GM12878 (cell line): ENCODE results near the gene TMTC3. TPM values are rescaled to one million over a fixed set of nuclear protein-coding genes. Genes with fewer than 3 reads are reported as not detected.

Source experiments
- ATAC-seq: fragments of 200-7000 bp; cut with Tn5 transposase; 3 replicates; pipeline ENCODE4 v1.9.1; 2020; ENCODE audit warnings: mild to moderate bottlenecking, moderate library complexity
- BruUV-seq: library from RNA; stranded (reverse); fragments of 400-500 nt; replicated peaks from 2 replicates; lab custom pipeline; 2021; lab: Mats Ljungman, UMichigan
- CTCF ChIA-PET: fragments of 300-600 bp; sonication (Branson Sonifier 250); formaldehyde crosslinking; extraction: SDS; loops from one replicate; lab custom pipeline; 2021; ENCODE audit warnings: inconsistent platforms; lab: Yijun Ruan, JAX
- POLR2A ChIA-PET: fragments of 350-600 bp; formaldehyde crosslinking; extraction: SDS; loops from one replicate; lab custom pipeline; 2021; ENCODE audit warnings: inconsistent platforms; lab: Charles Lee
- RAD21 ChIA-PET: fragments of 300-600 bp; sonication (Branson Sonifier 250); formaldehyde crosslinking; loops from one replicate; lab custom pipeline; 2023; ENCODE audit warnings: antibody characterized with exemption; ENCODE audit not compliant: unreplicated experiment; lab: Charles Lee
- SMC1A ChIA-PET: fragments of 300-600 bp; sonication (Branson Sonifier 250); formaldehyde crosslinking; loops from one replicate; lab custom pipeline; 2023; ENCODE audit not compliant: unreplicated experiment, uncharacterized antibody; lab: Charles Lee
- DNase-seq: peaks from one replicate; pipeline ENCODE4 v3.0.0-alpha.2; 2011; ENCODE audit warnings: low read depth, low spot score
- FAIRE-seq: peaks from 3 replicates; lab custom pipeline; 2011; peaks lifted over from hg19 to GRCh38; lab: Jason Lieb, UNC
- H2AFZ ChIP-seq: 2 replicates; pipeline ENCODE4 v1.6.0; 2011; ENCODE audit warnings: low read depth, low read length, control low read depth; ENCODE audit not compliant: control insufficient read depth
- H3K27ac ChIP-seq: 2 replicates; pipeline ENCODE4 v1.5.1; 2011; ENCODE audit warnings: control low read depth; ENCODE audit not compliant: control insufficient read depth, insufficient read depth
- H3K27me3 ChIP-seq, 2 experiments: replicated peaks in 1 of 2; 2 replicates each; pipeline versions ENCODE4 v1.6.0 to v1.6.1; 2011; ENCODE audit warnings: low read length in 1 of 2; ENCODE audit not compliant: control insufficient read depth in 2 of 2, insufficient read depth in 2 of 2
- H3K36me3 ChIP-seq, 2 experiments: 2 replicates each; pipeline ENCODE4 v1.5.1; 2011; ENCODE audit warnings: low read length in 1 of 2; ENCODE audit not compliant: control insufficient read depth in 2 of 2, insufficient read depth in 2 of 2
- H3K4me1 ChIP-seq: 2 replicates; pipeline ENCODE4 v1.6.1; 2011; ENCODE audit warnings: mild to moderate bottlenecking, low read length, moderate library complexity, mixed read lengths; ENCODE audit not compliant: control insufficient read depth, insufficient read depth
- H3K4me2 ChIP-seq: 2 replicates; pipeline ENCODE4 v1.6.0; 2011; ENCODE audit warnings: control low read depth; ENCODE audit not compliant: control insufficient read depth, insufficient read depth
- H3K4me3 ChIP-seq: fragments of 200-600 bp; sonication (generic); 2 replicates; pipeline ENCODE4 v1.5.1; 2016
- H3K79me2 ChIP-seq: 2 replicates; pipeline ENCODE4 v1.6.0; 2011; ENCODE audit warnings: low read length; ENCODE audit not compliant: control insufficient read depth, insufficient read depth
- H3K9ac ChIP-seq: 2 replicates; pipeline ENCODE4 v1.8.0; 2011; ENCODE audit warnings: low read length, control low read depth, mixed read lengths; ENCODE audit not compliant: control insufficient read depth, insufficient read depth
- H3K9me3 ChIP-seq: replicated peaks from 3 replicates; pipeline ENCODE4 v1.5.1; 2011; ENCODE audit warnings: mild to moderate bottlenecking, low read length; ENCODE audit not compliant: control insufficient read depth, insufficient read depth
- H4K20me1 ChIP-seq: 2 replicates; pipeline ENCODE4 v1.6.0; 2011; ENCODE audit not compliant: control insufficient read depth, insufficient read depth
- PKNOX1 ChIP-seq: fragments of 450-650 bp; IDR thresholded peaks from 2 replicates; pipeline ENCODE4 v1.6.1; 2016; ENCODE audit warnings: mild to moderate bottlenecking
- TAF1 ChIP-seq: IDR thresholded peaks from 2 replicates; pipeline ENCODE4 v1.6.1; 2011; ENCODE audit warnings: mild to moderate bottlenecking, low read depth, low read length, borderline replicate concordance
- WGBS: methylation state at CpG from one replicate; pipeline ENCODE4 v1.1.6; 2016; ENCODE audit warnings: low lambda C conversion rate; ENCODE audit not compliant: insufficient replicate concordance, insufficient coverage; ENCODE audit errors: missing lambda C conversion rate; 5-methylcytosine and 5-hydroxymethylcytosine counted together
- in situ Hi-C: fragments of 300-500 bp; cut with MboI; formaldehyde crosslinking; loops from 9 replicates; pipeline ENCODE4 v1.14.3; 2018; ENCODE audit warnings: mixed read lengths
- intact Hi-C: fragments of 100-400 bp; cut with micrococcal nuclease; formaldehyde crosslinking; loops from one replicate; pipeline ENCODE4 v1.14.2; 2022; ENCODE audit not compliant: unreplicated experiment
- polyA plus RNA-seq, 11 experiments: library from polyadenylated mRNA; depleted of rRNA in 4 of 11; unstranded in 6 of 11; stranded (reverse) in 5 of 11; fragments of >200 nt; fragmentation: Nextera tagmentation in 4 of 11; fragmentation: Illumina TruSeq in 1 of 11; extraction: Ambion mirVana in 4 of 11; extraction: Trizol in 1 of 11; gene quantifications; 1 replicate in 1 of 11; 2 replicates in 10 of 11; pipeline versions ENCODE4 v1.2.1 to v1.2.3, GENCODE V29; 2011 to 2016; ENCODE audit warnings: inconsistent platforms in 2 of 11, missing spikeins in 2 of 11, low read depth in 1 of 11
- total RNA-seq, 4 experiments: library from RNA; depleted of rRNA in 3 of 4; stranded (reverse); fragments of >200 nt in 3 of 4; fragmentation: Illumina TruSeq in 1 of 4; extraction: Trizol in 1 of 4; gene quantifications; 2 replicates each; pipeline versions ENCODE4 v1.2.1 to v1.2.3, GENCODE V29; 2013 to 2021

The TMTC3 gene
- total and polyA plus RNA-seq, 10 of the 15 experiments (the other 5 are each of a cell fraction or from before 2014, with no cell fraction given): 1.4 to 5.7 (median 3.5) TPM

DNA sequence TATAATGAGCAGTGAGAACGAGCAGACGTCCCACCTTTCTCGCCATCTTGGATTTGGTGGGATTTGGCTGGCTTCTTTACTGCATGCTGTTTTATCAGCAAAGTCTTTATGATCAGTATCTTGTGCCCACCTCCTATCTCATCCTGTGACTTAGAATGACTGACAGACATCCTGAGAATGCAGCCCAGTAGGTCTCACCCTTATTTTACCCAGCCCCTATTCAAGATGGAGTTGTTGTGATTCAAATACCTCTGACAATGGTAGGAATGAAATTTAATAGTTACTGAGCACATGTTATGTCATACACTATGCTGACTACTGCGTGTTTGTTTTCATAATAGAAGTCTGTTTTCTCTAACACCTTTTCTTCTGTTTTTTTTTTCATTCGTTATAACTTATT lies 1.9 kb downstream of the TMTC3 start:
- no peaks in the 10 kb centered on the region for H3K36me3 ChIP-seq
- H3K79me2 ChIP-seq: peaks cover 8% of the 10 kb centered on the region
- no peak overlapping the region for H3K27ac ChIP-seq
- H3K4me1 ChIP-seq: no peaks in the 10 kb centered on the region
- no peak overlapping the region for H3K9ac ChIP-seq
- ChIA-PET RAD21 (interaction anchor here (1.4 kb wide), 1 partner anchor 10 kb away, joined by 3 read pairs; no protein-coding TSS in a partner anchor), SMC1A (interaction anchor here (0.8 kb wide), 1 partner anchor 287 kb away, joined by 3 read pairs; no protein-coding TSS in a partner anchor), POLR2A (interaction anchor here (1.7 kb wide), 1 partner anchor 156 kb away, joined by 5 read pairs; no protein-coding TSS in a partner anchor), CTCF (no interaction called here)
- TF ChIP-seq PKNOX1 (peak; percentile 39), TAF1 (no peak)
- no TSS peak for BruUV-seq
- H3K27me3 ChIP-seq: no peaks in the 10 kb centered on the region
- ATAC-seq: no peak
- WGBS: 97% methylated on average over 5 of the region's 5 CpGs
- no peak overlapping the region for H3K4me3 ChIP-seq
- H3K9me3 ChIP-seq: no peaks in the 10 kb centered on the region
- H3K4me2 ChIP-seq: peak overlapping the region; percentile 46; the same call in 1 of the 2 replicates
- DNase-seq: no peak
- no peak overlapping the region for H2AFZ ChIP-seq
- intact Hi-C loops: loop anchor here (5.0 to 10.0 kb wide), 3 partner anchors 153 to 1381 kb away; partner anchors contain the start of genes GALNT4 and POC1B
- in situ Hi-C loops: loop anchor here (25.0 kb wide), 1 partner anchor 1368 kb away; the partner anchor contains the start of gene GALNT4
- no peak for FAIRE-seq
- H4K20me1 ChIP-seq: no peaks in the 10 kb centered on the region
